ENCODE measurements around the gene SPAG7.
"Not testable (repeated sequence)": the region's sequence is repeated elsewhere in the genome, so short reads cannot be mapped to it uniquely, and the experiment has no call there.

SPAG7 gene

GRCh38 chr17:4935650-4936049 lies 32.0 kb downstream of the SPAG7 start:
- DNase-seq = no peak

DNA sequence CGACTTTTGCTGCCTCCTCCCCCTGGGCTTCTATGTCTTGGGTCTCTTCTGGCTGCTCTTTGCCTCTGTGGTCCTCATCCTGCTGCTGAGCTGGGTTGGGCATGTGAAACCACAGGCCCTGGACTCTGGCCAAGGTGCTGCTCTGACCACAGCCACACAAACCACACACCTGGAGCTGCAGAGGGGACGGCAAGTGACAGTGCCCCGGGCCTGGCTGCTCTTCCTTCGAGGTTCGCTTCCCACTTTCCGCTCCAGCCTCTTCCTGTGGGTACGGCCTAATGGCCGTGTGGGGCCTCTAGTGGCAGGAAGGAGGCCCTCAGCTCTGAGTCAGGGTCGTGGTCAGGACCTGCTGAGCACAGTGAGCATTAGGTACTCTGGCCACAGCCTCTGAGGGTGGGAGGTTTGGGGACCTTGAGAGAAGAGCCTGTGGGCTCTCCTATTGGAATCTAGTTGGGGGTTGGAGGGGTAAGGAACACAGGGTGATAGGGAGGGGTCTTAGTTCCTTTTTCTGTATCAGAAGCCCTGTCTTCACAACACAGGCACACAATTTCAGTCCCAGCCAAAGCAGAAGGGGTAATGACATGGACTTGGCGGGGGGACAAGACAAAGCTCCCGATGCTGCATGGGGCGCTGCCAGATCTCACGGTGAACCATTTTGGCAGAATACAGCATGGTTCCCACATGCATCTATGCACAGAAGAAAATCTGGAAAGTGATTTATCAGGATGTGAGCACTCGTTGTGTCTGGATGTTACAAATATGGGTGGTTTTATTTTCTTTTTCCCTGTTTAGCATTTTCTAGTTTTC lies 33.2 kb downstream of the SPAG7 start:
- no peak for DNase-seq

DNA sequence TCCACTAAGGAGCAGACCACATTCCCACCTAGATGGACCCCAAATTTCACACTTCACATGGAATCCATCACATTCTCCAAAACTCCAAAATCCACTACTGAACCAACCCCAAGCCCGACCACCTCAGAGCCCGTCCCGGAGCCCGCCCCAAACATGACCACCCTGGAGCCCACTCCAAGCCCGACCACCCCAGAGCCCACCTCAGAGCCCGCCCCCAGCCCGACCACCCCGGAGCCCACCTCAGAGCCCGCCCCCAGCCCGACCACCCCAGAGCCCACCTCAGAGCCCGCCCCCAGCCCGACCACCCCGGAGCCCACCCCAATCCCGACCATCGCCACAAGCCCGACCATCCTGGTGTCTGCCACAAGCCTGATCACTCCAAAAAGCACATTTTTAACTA lies 34.0 kb downstream of the SPAG7 start:
- no peak for DNase-seq

DNA sequence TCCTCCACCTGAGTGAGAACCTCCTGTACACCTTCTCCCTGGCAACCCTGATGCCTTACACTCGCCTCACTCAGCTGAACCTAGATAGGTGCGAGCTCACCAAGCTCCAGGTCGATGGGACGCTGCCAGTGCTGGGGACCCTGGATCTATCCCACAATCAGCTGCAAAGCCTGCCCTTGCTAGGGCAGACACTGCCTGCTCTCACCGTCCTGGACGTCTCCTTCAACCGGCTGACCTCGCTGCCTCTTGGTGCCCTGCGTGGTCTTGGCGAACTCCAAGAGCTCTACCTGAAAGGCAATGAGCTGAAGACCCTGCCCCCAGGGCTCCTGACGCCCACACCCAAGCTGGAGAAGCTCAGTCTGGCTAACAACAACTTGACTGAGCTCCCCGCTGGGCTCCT lies 34.9 kb downstream of the SPAG7 start:
- DNase-seq = no peak

GRCh38 chr17:4931963-4932362 lies 35.7 kb downstream of the SPAG7 start, which contains the start of gene GP1BA:
TSS of gene GP1BA (plus strand) at chr17:4932277. CDS start at chr17:4932605, 328 bp downstream.
- DNase-seq = no peak

GRCh38 chr17:4928881-4929280 lies 38.7 kb downstream of the SPAG7 start:
- DNase-seq = no peak

DNA sequence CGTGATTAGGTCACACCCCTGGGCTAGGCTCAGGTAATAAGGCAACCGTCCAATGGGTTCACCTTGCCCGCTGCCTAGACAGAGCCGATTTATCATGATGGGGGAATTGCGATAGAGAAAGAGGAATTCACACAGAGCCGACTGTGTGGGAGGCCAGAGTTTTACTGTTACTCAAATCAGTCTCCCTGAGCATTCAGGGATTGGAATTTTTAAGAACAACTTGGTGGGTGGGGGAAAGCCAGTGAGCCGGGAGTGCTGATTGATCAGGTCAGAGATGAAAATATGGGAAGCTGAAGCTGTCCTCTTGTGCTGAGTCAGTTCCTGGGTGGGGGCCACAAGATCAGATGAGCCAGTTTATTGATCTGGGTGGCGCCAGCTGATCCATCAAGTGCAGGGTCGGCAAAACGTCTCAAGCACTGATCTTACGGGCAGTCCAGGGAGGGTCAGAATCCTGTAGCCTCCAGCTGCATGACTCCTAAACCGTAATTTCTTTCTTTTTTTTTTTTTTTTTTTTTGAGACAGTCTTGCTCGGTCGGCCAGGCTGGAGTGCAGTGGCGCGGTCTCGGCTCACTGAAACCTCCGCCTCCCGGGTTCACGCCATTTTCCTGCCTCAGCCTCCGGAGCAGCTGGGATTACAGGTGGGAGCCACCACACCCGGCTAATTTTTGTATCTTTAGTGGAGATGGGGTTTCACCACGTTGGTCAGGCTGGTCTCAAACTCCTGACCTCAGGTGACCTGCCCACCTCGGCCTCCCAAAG lies 40.9 kb downstream of the SPAG7 start:
- not testable (repeated sequence) for DNase-seq

DNA sequence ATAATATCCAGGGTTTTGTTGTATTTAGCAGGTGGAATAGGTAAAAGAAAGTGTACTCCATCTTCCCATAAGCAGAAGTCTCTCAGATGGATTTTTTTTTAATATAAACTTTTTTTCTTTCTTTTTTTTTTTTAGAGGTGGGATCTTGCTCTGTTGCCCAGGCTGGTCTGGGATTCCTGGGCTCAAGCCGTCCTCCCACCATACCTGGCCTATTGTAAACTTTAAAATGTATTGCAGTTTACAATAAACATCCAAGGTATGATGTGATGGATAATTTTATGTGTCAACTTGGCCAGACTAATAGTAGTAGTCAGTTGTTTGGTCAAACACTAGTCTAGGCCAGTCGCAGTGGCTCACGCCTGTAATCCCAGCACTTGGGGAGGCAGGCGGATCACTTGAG lies 46.3 kb downstream of the SPAG7 start:
- no peak for DNase-seq

DNA sequence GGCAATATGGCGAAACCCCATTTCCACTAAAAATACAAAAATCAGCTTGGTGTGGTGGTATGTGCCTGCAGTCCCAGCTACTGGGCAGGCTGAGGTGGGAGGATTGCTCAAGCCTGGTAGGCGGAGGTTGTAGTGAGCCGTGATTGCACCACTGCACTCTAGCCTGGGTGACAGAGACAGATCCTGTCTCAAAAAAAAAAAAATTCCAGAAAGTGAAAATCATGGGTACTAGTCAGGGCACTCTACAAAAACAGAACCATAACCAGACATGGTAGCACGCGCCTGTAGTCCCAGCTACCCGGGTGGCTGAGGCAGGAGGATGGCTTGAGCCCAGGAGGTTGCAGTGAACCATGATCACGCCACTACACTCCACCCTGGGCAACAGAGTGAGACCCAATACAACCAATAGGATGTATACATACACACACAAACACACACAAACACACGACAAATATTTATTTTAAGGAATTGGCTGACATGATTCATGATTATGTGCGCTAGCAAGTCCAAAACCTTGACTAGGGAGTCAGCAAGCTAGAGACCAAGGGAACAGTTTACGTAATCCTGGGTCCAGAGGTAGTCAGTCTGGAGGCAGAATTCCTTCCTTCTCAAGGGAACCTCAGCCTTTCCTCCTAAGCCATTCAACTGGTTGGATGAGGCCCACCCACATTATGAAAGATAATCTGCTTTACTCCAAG lies 47.1 kb downstream of the SPAG7 start:
- DNase-seq = no peak

DNA sequence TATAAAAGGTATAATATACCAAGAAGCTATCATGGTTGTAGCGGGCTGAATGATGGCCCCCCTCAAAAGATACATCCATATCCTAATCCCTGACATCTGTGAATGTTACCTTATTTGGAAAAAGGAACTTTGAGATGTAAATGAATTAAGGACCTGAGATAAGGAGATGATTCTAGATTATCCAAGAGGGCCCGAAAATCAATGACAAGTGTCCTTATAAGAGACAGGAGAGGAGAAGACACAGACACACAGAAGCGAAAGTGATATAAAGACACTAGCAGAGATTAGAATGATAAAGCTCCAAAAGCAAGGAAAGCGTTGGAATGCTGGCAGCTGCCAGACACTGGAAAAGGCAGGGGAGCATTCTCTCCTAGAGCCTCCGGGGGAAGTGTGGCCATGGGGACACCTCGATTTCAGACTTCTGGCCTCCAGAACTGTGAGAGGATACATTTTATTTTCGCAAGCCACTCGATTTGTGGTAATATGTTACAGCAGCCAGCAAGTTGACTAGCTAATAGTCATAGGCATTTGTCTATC lies 48.0 kb downstream of the SPAG7 start:
- DNase-seq = no peak

- not testable (repeated sequence) for DNase-seq
Measured at GRCh38 chr17:4914551-4914950, 53.1 kb downstream of the SPAG7 start.

GRCh38 chr17:4913994-4914393 lies 53.6 kb downstream of the SPAG7 start:
- DNase-seq = no peak

Data from midbrain (tissue), 1 donor.